Lung (tissue), 12 donors: ENCODE data around the gene HYLS1. TPM values are rescaled to one million over a fixed set of nuclear protein-coding genes. Genes with fewer than 3 reads are reported as not detected.

Source experiments
- ATAC-seq: fragments of 200-7000 bp; cut with Tn5 transposase; one replicate; pipeline ENCODE4 v1.9.1; 2020; ENCODE audit warnings: moderate number of reproducible peaks; ENCODE audit not compliant: insufficient read depth, low FRiP score
- DNase-seq, 3 donors: peaks; one replicate each; pipeline ENCODE4 v3.0.0-alpha.2; 2013 to 2017
- H3K27ac ChIP-seq, 2 donors: one replicate each; pipeline ENCODE4 v1.5.1; 2013; ENCODE audit warnings: mild to moderate bottlenecking in 2 of 2, moderate library complexity in 2 of 2, control low read depth in 1 of 2, inconsistent platforms in 1 of 2, low read depth in 1 of 2, low read length in 1 of 2
- H3K27me3 ChIP-seq, 3 donors: one replicate each; pipeline ENCODE4 v1.5.1; 2013; ENCODE audit warnings: low read length in 2 of 3; ENCODE audit not compliant: control insufficient read depth in 3 of 3, insufficient read depth in 3 of 3
- H3K36me3 ChIP-seq, 4 donors: one replicate each; pipeline ENCODE4 v1.5.1; 2013; ENCODE audit warnings: low read length in 4 of 4, mild to moderate bottlenecking in 1 of 4, moderate library complexity in 1 of 4; ENCODE audit not compliant: control insufficient read depth in 4 of 4, insufficient read depth in 4 of 4
- H3K4me1 ChIP-seq, 5 donors: one replicate each; pipeline ENCODE4 v1.5.1; 2013; ENCODE audit warnings: low read length in 5 of 5, mild to moderate bottlenecking in 2 of 5, moderate library complexity in 1 of 5; ENCODE audit not compliant: control insufficient read depth in 5 of 5, insufficient read depth in 5 of 5
- H3K4me3 ChIP-seq: one replicate; pipeline ENCODE4 v1.5.1; 2013; ENCODE audit warnings: mild to moderate bottlenecking, control low read depth, moderate library complexity
- H3K9ac ChIP-seq, 2 donors: one replicate each; pipeline ENCODE4 v1.5.1; 2013; ENCODE audit warnings: low read length in 2 of 2, control low read depth in 1 of 2; ENCODE audit not compliant: insufficient read depth in 1 of 2
- H3K9me3 ChIP-seq, 4 donors: one replicate each; pipeline ENCODE4 v1.5.1; 2013; ENCODE audit warnings: low read length in 3 of 4, mild to moderate bottlenecking in 1 of 4, moderate library complexity in 1 of 4; ENCODE audit not compliant: control insufficient read depth in 4 of 4, insufficient read depth in 3 of 4
- CTCF ChIP-seq: IDR thresholded peaks from 2 replicates; pipeline ENCODE4 v1.5.1; 2012; ENCODE audit warnings: mild to moderate bottlenecking; ENCODE audit errors: control extremely low read depth, extremely low read depth
- WGBS, 2 donors: extraction: QIAGEN DNeasy Blood & Tissue Kit; methylation state at CpG; one replicate each; pipeline ENCODE4 v1.1.7; 2013; 5-methylcytosine and 5-hydroxymethylcytosine counted together
- polyA plus RNA-seq, 2 donors: library from polyadenylated mRNA; stranded (reverse); fragments of 200-250 nt; gene quantifications; one replicate each; pipeline ENCODE4 v1.2.1, GENCODE V29; 2013
- total RNA-seq, 2 donors: library from RNA; depleted of rRNA in 1 of 2; stranded (reverse); fragments of >200 nt in 1 of 2; gene quantifications; one replicate each; pipeline ENCODE4 v1.2.1, GENCODE V29; 2014 to 2021
- donor health status: control.
- donor health status: control.
- donor health status: Bipolar disorder and iron deficiency.
- donor health status: healthy.
- donor health status: DM: yes; HTN: yes; CAD: no.

The HYLS1 gene
- total and polyA plus RNA-seq, 4 donors: 1.5 to 2.6 (median 2.0) TPM

DNA sequence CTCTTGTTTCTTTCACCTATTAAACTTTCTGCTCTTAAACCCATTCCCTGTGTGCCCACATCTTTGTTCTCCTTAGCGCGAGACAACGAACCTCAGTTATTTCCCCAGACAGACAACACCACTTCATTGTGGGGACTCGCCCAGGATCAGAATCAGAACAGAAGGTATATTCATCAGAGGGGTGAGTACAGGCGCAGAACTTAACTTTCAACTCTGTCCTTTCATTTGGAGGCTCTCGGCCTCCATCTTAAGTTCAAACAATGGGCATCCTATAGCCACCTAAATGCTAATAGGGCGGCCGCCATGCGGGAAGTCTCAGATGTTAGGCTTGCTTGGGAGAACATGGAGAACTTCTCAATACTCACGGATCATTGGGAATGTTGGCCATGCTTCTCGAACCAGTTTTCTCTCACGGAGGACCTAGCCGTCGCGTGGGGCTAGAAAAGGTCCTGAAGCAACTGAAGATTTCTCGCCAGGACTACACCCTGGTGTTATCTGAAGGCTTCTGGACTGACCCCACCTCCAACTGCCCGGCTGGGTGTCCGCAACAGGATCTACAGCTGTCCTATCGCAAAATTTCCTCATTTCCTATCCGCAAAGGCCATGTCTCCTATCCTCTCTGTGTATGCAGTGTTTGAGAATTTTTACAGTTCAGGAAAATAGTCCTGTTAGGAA is 13.4 kb upstream of the HYLS1 start:
- Histone ChIP-seq H3K27ac (no peak overlapping the region), H3K36me3 (no peaks in the 10 kb centered on the region), H3K27me3 (no peaks in the 10 kb centered on the region), H3K9ac (no peak overlapping the region), H3K4me1 (no peaks in the 10 kb centered on the region), H3K9me3 (no peaks in the 10 kb centered on the region), H3K4me3 (no peak overlapping the region)
- WGBS, 2 donors: 73 to 81% methylated on average over 20 of the region's 20 CpGs
- TF ChIP-seq CTCF: no peak
- DNase-seq (no peak), ATAC-seq (peak; percentile 24)

GRCh38 chr11:125874556-125875124 is 12.8 kb upstream of the HYLS1 start:
- no peak overlapping the region for H3K4me3 ChIP-seq
- ATAC-seq: peak; percentile 90
- no peak overlapping the region for H3K9ac ChIP-seq
- no peaks in the 10 kb centered on the region for H3K4me1 ChIP-seq
- peak; percentile 75 to 89 (median 88) for DNase-seq
- no peak overlapping the region for H3K27ac ChIP-seq
- TF ChIP-seq CTCF: peak; percentile 59
- no peaks in the 10 kb centered on the region for H3K36me3 ChIP-seq
- WGBS, 2 donors: 12 to 15% methylated on average over 8 of the region's 8 CpGs
- no peaks in the 10 kb centered on the region for H3K9me3 ChIP-seq
- H3K27me3 ChIP-seq: no peaks in the 10 kb centered on the region

DNA sequence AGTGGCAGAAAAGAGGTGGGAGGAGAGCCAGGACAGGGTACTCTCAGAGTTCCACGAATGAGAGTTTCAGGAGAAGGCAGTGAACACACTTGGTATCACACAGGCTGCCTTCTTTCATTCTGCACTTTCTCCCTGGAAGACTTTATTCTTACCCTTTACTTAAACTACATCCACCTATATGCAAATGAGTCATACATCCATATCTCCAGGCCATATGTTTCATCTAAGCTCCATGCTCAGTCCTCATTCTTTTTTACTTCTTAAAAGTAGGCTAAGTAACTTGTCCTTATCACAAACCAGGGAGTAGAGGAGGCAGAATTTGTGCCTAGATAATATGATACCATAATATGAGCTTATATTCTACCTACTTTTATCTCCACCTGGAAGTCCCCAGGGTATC is 6.2 kb upstream of the HYLS1 start:
- no peak for TF ChIP-seq CTCF
- H3K9ac ChIP-seq: no peak overlapping the region
- no peaks in the 10 kb centered on the region for H3K4me1 ChIP-seq
- H3K4me3 ChIP-seq: no peak overlapping the region
- 76 to 94% methylated on average over 1 of the region's 1 CpG for WGBS, 2 donors
- no peaks in the 10 kb centered on the region for H3K9me3 ChIP-seq
- no peaks in the 10 kb centered on the region for H3K27me3 ChIP-seq
- DNase-seq: no peak
- H3K36me3 ChIP-seq: no peaks in the 10 kb centered on the region
- ATAC-seq: no peak
- H3K27ac ChIP-seq: no peak overlapping the region
